Measurements from ENCODE around the gene DENND1A. TPM values are rescaled to one million over a fixed set of nuclear protein-coding genes. Genes with fewer than 3 reads are reported as not detected.

DENND1A gene
- total and polyA plus RNA-seq, 7 donors, result 12.8 to 33.2 (median 19.2) TPM

- Histone ChIP-seq H3K27me3 (no peaks in the 10 kb centered on the region), H3K9me3 (no peaks in the 10 kb centered on the region), H3K4me1 (no peaks in the 10 kb centered on the region), H3K4me3 (no peak overlapping the region), H3K36me3 (peaks cover 0 to 44% (median 0%) of the 10 kb centered on the region in 4 donors), H3K27ac (no peak overlapping the region)
- no peak for TF ChIP-seq POLR2AphosphoS5 (IDR thresholded peaks at IDR 0.05)
- TF ChIP-seq POLR2A (IDR thresholded peaks at IDR 0.05), result no peak
- no peak for TF ChIP-seq EP300 (IDR thresholded peaks at IDR 0.05)
- no peak for TF ChIP-seq CTCF (IDR thresholded peaks at IDR 0.05)
- DNase-seq, result peak; percentile 45
- WGBS, 2 donors, result 92 to 93% methylated on average over 8 of the region's 8 CpGs
- intact Hi-C loops (cut with DNase I), result no loop called here
Observed at GRCh38 chr9:123421801-123422455, 508.0 kb downstream of the DENND1A start.

- H3K27me3 ChIP-seq, result no peaks in the 10 kb centered on the region
- H3K4me1 ChIP-seq, result no peaks in the 10 kb centered on the region
- TF ChIP-seq POLR2AphosphoS5 (IDR thresholded peaks at IDR 0.05), result no peak
- TF ChIP-seq CTCF (IDR thresholded peaks at IDR 0.05), result no peak
- TF ChIP-seq POLR2A (IDR thresholded peaks at IDR 0.05), result no peak
- TF ChIP-seq EP300 (IDR thresholded peaks at IDR 0.05), result no peak
- H3K4me3 ChIP-seq, result no peak overlapping the region
- H3K9me3 ChIP-seq, result no peaks in the 10 kb centered on the region
- no peak overlapping the region for H3K27ac ChIP-seq
- 95% methylated on average over 13 of the region's 13 CpGs for whole genome bisulfite sequencing, 2 donors
- H3K36me3 ChIP-seq, result peaks cover 0 to 44% (median 0%) of the 10 kb centered on the region in 4 donors
- intact Hi-C loops (cut with DNase I), result no loop called here
- DNase-seq, result peak; percentile 35
Observed at GRCh38 chr9:123421186-123421585, 508.7 kb downstream of the DENND1A start.

- Histone ChIP-seq H3K27ac (no peak overlapping the region), H3K4me3 (no peak overlapping the region), H3K27me3 (no peaks in the 10 kb centered on the region), H3K4me1 (no peaks in the 10 kb centered on the region), H3K9me3 (no peaks in the 10 kb centered on the region), H3K36me3 (peaks cover 0 to 44% (median 0%) of the 10 kb centered on the region in 4 donors)
- intact Hi-C loops (cut with DNase I), result no loop called here
- 68 to 88% methylated on average over 17 of the region's 17 CpGs for WGBS, 2 donors
- TF ChIP-seq EP300 (IDR thresholded peaks at IDR 0.05) (no peak), POLR2AphosphoS5 (IDR thresholded peaks at IDR 0.05) (no peak), POLR2A (IDR thresholded peaks at IDR 0.05) (no peak), CTCF (IDR thresholded peaks at IDR 0.05) (no peak)
- DNase-seq, result peak; percentile 65
Observed at GRCh38 chr9:123420592-123421111, 509.3 kb downstream of the DENND1A start.

DNA sequence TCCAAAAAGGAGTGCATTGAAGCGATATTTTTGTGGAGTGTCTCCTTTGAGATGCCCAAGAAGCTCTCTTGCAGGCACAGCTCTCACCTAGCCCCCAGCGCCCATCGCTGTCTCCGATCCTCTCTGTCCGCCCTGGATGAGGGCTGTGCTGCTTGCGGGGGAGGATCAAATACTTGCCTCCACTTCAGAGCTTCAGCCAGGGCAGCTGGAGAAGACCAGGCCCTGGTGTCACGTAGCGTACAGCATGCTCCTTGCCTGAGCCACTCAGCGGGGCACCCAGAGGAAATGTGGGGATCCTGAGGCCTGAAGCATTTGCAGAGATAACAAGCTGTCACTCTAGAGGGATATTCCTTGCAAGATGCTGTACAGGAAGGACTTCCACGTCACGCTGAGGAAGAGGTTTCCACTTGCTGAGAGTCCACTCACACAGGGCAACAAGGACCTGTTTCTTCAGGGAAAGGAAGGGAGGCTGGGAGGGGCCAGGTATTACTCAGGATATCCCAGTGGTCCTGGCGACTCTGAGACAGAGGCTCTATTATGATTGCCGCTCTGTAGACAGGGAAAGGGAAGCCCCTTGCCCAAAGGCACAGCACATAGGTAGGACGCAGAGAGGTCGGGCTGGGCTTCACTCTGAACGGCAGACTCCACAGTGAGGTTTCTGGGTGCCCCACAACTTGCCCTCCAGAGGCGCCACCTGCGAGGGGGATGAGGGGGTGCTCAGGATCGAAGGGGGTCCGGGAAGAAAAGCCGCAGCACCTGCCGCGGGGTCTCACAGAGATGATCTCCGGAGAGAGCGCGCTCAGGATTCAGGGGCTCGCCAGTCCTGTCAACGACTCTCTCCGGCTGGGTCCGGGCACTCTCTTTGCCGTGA is 510.0 kb downstream of the DENND1A start:
- no peaks in the 10 kb centered on the region for H3K9me3 ChIP-seq
- H3K4me1 ChIP-seq, result no peaks in the 10 kb centered on the region
- H3K27ac ChIP-seq, result no peak overlapping the region
- intact Hi-C loops (cut with DNase I), result no loop called here
- peak; percentile 52 for DNase-seq
- H3K4me3 ChIP-seq, result no peak overlapping the region
- no peaks in the 10 kb centered on the region for H3K27me3 ChIP-seq
- peaks cover 0 to 39% (median 0%) of the 10 kb centered on the region in 4 donors for H3K36me3 ChIP-seq
- TF ChIP-seq CTCF (IDR thresholded peaks at IDR 0.05), result no peak
- no peak for TF ChIP-seq POLR2A (IDR thresholded peaks at IDR 0.05)
- TF ChIP-seq POLR2AphosphoS5 (IDR thresholded peaks at IDR 0.05), result no peak
- TF ChIP-seq EP300 (IDR thresholded peaks at IDR 0.05), result no peak
- 89 to 93% methylated on average over 31 of the region's 31 CpGs for WGBS, 2 donors
